Measurements from ENCODE around the gene FKBP8. TPM values are rescaled to one million over a fixed set of nuclear protein-coding genes. Genes with fewer than 3 reads are reported as not detected.
A peak's percentile ranks its signal among the peaks of the same experiment; 100 is the strongest.
"Not testable (repeated sequence)": the region's sequence is repeated elsewhere in the genome, so short reads cannot be mapped to it uniquely, and the experiment has no call there.

The FKBP8 gene
- 100 to 1,000 TPM; 366 to 456 (median 403) TPM for total RNA-seq
- polyA plus RNA-seq: 100 to 1,000 TPM; 200 to 234 (median 232) TPM

GRCh38 chr19:18542941-18543813, at the start of gene FKBP8:
TSS of gene FKBP8 (minus strand) at chr19:18543573. CDS start at chr19:18541970, 1,603 bp downstream.
- no peak for TF ChIP-seq CTCF (IDR thresholded peaks at IDR 0.05)
- TF ChIP-seq POLR2A (IDR thresholded peaks at IDR 0.05): no peak
- peak in 2 of 4 donors; percentile 43 to 55 for TF ChIP-seq POLR2AphosphoS5 (IDR thresholded peaks at IDR 0.05)
- DNase-seq: peak; percentile 97
- H3K9me3 ChIP-seq: no peaks in the 10 kb centered on the region
- peak within 1 kb of the TSS; percentile 84 to 98 (median 90) for H3K4me3 ChIP-seq
- peaks cover 9 to 32% (median 15%) of the 10 kb centered on the region in 4 donors for H3K36me3 ChIP-seq
- peak within 1 kb of the TSS; percentile 92 to 99 (median 94) for H3K27ac ChIP-seq
- 0 to 1% methylated on average over 86 of the region's 86 CpGs for WGBS, 2 donors
- H3K27me3 ChIP-seq: no peaks in the 10 kb centered on the region
- peaks cover 0 to 18% (median 13%) of the 10 kb centered on the region in 4 donors for H3K4me1 ChIP-seq
- intact Hi-C loops (cut with DNase I): loop anchor here (2.0 kb wide), 1 partner anchor 20 kb away; the partner anchor contains the start of gene ELL

- peaks cover 0 to 47% (median 41%) of the 10 kb centered on the region in 4 donors for H3K4me1 ChIP-seq
- 82% methylated on average over 5 of the region's 5 CpGs for WGBS, 2 donors
- intact Hi-C loops (cut with DNase I): not testable (repeated sequence)
Measured at GRCh38 chr19:18592732-18593131, 49.4 kb upstream of the FKBP8 start.

GRCh38 chr19:18591735-18592385, 48.5 kb upstream of the FKBP8 start:
- Histone ChIP-seq H3K4me1 (peaks cover 0 to 49% (median 42%) of the 10 kb centered on the region in 4 donors), H3K27ac (no peak overlapping the region), H3K36me3 (peaks cover 0 to 9% (median 4%) of the 10 kb centered on the region in 4 donors), H3K9me3 (no peaks in the 10 kb centered on the region), H3K4me3 (no peak overlapping the region), H3K27me3 (peaks cover 0 to 15% (median under 1%) of the 10 kb centered on the region in 3 donors)
- DNase-seq: no peak
- no peak for TF ChIP-seq EP300 (IDR thresholded peaks at IDR 0.05)
- no peak for TF ChIP-seq CTCF (IDR thresholded peaks at IDR 0.05)
- TF ChIP-seq POLR2A (IDR thresholded peaks at IDR 0.05): no peak
- TF ChIP-seq POLR2AphosphoS5 (IDR thresholded peaks at IDR 0.05): no peak
- intact Hi-C loops (cut with DNase I): no loop called here
- WGBS, 2 donors: 95% methylated on average over 22 of the region's 22 CpGs

More at GRCh38 chr19:18592732-18593131, 49.4 kb upstream of the FKBP8 start:
- not testable (repeated sequence) for H3K9me3 ChIP-seq, H3K36me3 ChIP-seq, H3K27ac ChIP-seq, DNase-seq, H3K4me3 ChIP-seq
- peaks cover under 1 to 23% (median 7%) of the 10 kb centered on the region in 3 donors for H3K27me3 ChIP-seq

- H3K4me1 ChIP-seq: peaks cover 0 to 49% (median 42%) of the 10 kb centered on the region in 4 donors
- peaks cover 0 to 9% (median 4%) of the 10 kb centered on the region in 4 donors for H3K36me3 ChIP-seq
- peak overlapping the region; percentile 86 to 93 (median 90) for H3K27ac ChIP-seq
- WGBS, 2 donors: 84 to 92% methylated on average over 40 of the region's 40 CpGs
- TF ChIP-seq CTCF (IDR thresholded peaks at IDR 0.05): peak in 1 of 4 experiments; percentile 39
- TF ChIP-seq POLR2A (IDR thresholded peaks at IDR 0.05): no peak
- peak; percentile 81 for DNase-seq
- peaks cover 0 to 3% (median 0%) of the 10 kb centered on the region in 3 donors for H3K27me3 ChIP-seq
- intact Hi-C loops (cut with DNase I): no loop called here
- no peaks in the 10 kb centered on the region for H3K9me3 ChIP-seq
- peak overlapping the region in 1 of 4 donors; percentile 78 for H3K4me3 ChIP-seq
Measured at GRCh38 chr19:18590273-18591272, 47.2 kb upstream of the FKBP8 start.

Data from sigmoid colon (tissue), 7 donors.